DOHH2 (cell line): ENCODE results near the gene UBE2Z.

Experiments used
- CTCF ChIP-seq: fragments of 200-600 bp; sonication (generic); IDR thresholded peaks from one replicate; pipeline ENCODE4 v1.5.1; 2014; ENCODE audit warnings: antibody characterized with exemption, mild to moderate bottlenecking, low read depth, low read length; ENCODE audit not compliant: poor library complexity, severe bottlenecking
- EZH2phosphoT487 ChIP-seq: fragments of 200-600 bp; sonication (generic); IDR thresholded peaks from 2 replicates; pipeline ENCODE4 v1.6.1; 2017; ENCODE audit warnings: borderline replicate concordance, mild to moderate bottlenecking, antibody characterized with exemption, low read length, moderate library complexity, mixed read lengths

GRCh38 chr17:48890086-48890485, 18.1 kb upstream of the UBE2Z start:
- TF ChIP-seq CTCF (no peak), EZH2phosphoT487 (no peak)
